ENCODE measurements around the gene TSHZ2. TPM values are rescaled to one million over a fixed set of nuclear protein-coding genes. Genes with fewer than 3 reads are reported as not detected.

The TSHZ2 gene
- total RNA-seq, 3 donors from 2014 or later: 31.7 to 106 (median 59.6) TPM

DNA sequence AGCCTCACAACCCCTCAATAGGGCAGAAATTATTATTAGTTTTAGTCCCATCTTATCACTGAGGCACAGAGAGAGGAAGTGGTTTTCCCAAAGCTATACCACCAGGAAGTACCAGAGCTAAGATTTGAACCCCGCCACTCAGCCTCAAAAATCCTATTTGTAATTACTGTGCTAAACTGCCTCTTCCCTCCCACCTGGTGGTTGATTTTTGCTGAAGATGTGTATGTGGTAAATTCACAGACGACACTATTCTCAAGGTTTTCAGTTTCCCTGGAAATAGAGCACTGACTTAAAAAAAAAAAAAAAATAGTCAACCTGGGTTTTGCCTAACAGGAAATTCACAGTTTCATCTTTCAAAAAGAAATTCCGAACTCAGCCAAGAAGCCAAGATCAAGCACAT lies 57.9 kb downstream of the TSHZ2 start:
- intact Hi-C loops (cut with DNase I; ENCODE audit: low total_unique reads): no loop called here

DNA sequence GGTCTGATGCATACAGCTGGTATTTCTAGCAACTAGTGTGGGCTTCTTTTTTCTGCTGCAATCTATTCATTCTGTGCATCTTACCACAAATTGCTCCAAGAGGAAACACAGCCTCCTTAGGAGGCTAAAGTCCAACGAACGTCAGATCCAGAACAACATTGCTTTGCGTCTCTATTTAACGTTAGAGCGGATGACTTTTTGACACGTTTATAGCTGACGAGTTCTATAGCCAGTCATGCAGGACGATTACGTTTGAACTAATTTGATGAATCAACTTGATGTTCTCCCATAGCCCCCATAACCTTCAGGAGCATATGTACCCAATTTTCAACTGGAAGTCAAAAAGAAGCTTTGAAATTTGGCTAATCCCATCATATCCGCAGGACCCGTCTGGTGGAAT lies 59.9 kb downstream of the TSHZ2 start:
- TF ChIP-seq, protein P1, sequence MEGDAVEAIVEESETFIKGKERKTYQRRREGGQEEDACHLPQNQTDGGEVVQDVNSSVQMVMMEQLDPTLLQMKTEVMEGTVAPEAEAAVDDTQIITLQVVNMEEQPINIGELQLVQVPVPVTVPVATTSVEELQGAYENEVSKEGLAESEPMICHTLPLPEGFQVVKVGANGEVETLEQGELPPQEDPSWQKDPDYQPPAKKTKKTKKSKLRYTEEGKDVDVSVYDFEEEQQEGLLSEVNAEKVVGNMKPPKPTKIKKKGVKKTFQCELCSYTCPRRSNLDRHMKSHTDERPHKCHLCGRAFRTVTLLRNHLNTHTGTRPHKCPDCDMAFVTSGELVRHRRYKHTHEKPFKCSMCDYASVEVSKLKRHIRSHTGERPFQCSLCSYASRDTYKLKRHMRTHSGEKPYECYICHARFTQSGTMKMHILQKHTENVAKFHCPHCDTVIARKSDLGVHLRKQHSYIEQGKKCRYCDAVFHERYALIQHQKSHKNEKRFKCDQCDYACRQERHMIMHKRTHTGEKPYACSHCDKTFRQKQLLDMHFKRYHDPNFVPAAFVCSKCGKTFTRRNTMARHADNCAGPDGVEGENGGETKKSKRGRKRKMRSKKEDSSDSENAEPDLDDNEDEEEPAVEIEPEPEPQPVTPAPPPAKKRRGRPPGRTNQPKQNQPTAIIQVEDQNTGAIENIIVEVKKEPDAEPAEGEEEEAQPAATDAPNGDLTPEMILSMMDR (IDR thresholded peaks at IDR 0.05): no peak
- no peak for TF ChIP-seq POLR2AphosphoS5 (IDR thresholded peaks at IDR 0.05)
- no peak for TF ChIP-seq POLR2A (IDR thresholded peaks at IDR 0.05)
- peak overlapping the region; percentile 81 to 88 for H3K27ac ChIP-seq
- intact Hi-C loops (cut with DNase I; ENCODE audit: low total_unique reads): loop anchor here (2.0 kb wide), 1 partner anchor 39 kb away; no protein-coding TSS in a partner anchor
- H3K9me3 ChIP-seq: no peaks in the 10 kb centered on the region
- no peak for DNase-seq (ENCODE audit: low spot score in 2 of 2)
- no peaks in the 10 kb centered on the region for H3K36me3 ChIP-seq
- H3K4me1 ChIP-seq: peaks cover 0 to 7% of the 10 kb centered on the region in 2 donors
- no peaks in the 10 kb centered on the region for H3K27me3 ChIP-seq
- H3K4me3 ChIP-seq: no peak overlapping the region

More for the DNA sequence above, 57.9 kb downstream of the TSHZ2 start:
- Histone ChIP-seq H3K4me1 (peaks cover 0 to 7% of the 10 kb centered on the region in 2 donors), H3K27me3 (no peaks in the 10 kb centered on the region), H3K9me3 (no peaks in the 10 kb centered on the region), H3K4me3 (no peak overlapping the region), H3K27ac (peak overlapping the region in 1 of 2 donors; percentile 40), H3K36me3 (no peaks in the 10 kb centered on the region)
- no peak for TF ChIP-seq POLR2A (IDR thresholded peaks at IDR 0.05)
- no peak for TF ChIP-seq POLR2AphosphoS5 (IDR thresholded peaks at IDR 0.05)
- TF ChIP-seq, protein P1 (IDR thresholded peaks at IDR 0.05): no peak
- DNase-seq (ENCODE audit: low spot score in 2 of 2): no peak

DNA sequence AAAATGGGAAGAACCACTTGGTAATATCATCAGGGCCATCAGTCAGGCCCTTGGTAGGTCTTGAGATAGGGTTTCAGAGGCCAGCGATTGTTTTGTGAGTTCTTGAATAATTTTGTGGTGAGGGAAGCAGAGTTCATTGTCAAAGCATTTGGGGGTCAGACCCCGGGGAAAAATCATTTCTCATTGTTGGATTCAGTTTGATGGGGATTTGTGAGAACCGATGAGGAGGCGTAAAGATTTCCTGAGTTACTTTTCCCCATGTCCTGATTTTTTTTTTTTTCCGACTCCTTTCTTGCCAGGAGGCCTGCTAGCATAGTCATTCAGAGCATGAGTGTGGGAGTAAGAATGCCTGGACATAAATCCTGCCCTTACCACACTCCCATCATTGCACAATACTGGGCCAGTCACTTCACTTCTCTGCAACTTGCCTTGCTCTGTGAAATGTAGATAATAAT lies 60.3 kb downstream of the TSHZ2 start:
- H3K27ac ChIP-seq: peak overlapping the region; percentile 81 to 88
- no peaks in the 10 kb centered on the region for H3K36me3 ChIP-seq
- peak in 1 of 2 donors; percentile 78 for DNase-seq (ENCODE audit: low spot score in 2 of 2)
- H3K27me3 ChIP-seq: no peaks in the 10 kb centered on the region
- intact Hi-C loops (cut with DNase I; ENCODE audit: low total_unique reads): loop anchor here (2.0 kb wide), 1 partner anchor 40 kb away; no protein-coding TSS in a partner anchor
- peak overlapping the region in 1 of 3 donors; percentile 5 for H3K4me3 ChIP-seq
- no peaks in the 10 kb centered on the region for H3K9me3 ChIP-seq
- H3K4me1 ChIP-seq: peaks cover 0 to 7% of the 10 kb centered on the region in 2 donors
- no peak for TF ChIP-seq POLR2A (IDR thresholded peaks at IDR 0.05)
- TF ChIP-seq, protein P1 (IDR thresholded peaks at IDR 0.05): no peak
- TF ChIP-seq POLR2AphosphoS5 (IDR thresholded peaks at IDR 0.05): peak; percentile 52 to 80 (median 70)

DNA sequence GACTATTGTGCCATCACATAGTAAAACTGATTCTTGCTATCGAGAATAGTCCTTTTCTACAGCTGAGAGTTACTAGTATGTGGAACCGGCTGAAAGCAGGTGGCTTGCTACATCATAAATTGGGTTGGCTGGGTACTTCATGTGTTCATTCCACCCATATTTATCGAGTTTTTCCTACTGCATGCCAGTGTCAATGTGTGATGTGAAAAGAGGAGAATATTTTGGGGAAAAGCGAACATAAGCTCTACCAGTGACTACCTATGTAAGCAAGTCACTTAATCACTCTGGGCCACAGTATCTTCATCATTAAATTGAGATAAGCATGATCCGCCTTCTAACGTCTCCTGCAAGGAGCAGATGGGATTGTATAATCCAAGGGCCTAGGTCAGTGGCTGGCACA lies 61.0 kb downstream of the TSHZ2 start:
- peak overlapping the region; percentile 81 to 88 for H3K27ac ChIP-seq
- TF ChIP-seq, protein P1 (IDR thresholded peaks at IDR 0.05): no peak
- TF ChIP-seq POLR2AphosphoS5 (IDR thresholded peaks at IDR 0.05): no peak
- no peak for TF ChIP-seq POLR2A (IDR thresholded peaks at IDR 0.05)
- H3K36me3 ChIP-seq: no peaks in the 10 kb centered on the region
- intact Hi-C loops (cut with DNase I; ENCODE audit: low total_unique reads): loop anchor here (2.0 kb wide), 1 partner anchor 40 kb away; no protein-coding TSS in a partner anchor
- H3K27me3 ChIP-seq: no peaks in the 10 kb centered on the region
- H3K4me3 ChIP-seq: no peak overlapping the region
- DNase-seq (ENCODE audit: low spot score in 2 of 2): no peak
- no peaks in the 10 kb centered on the region for H3K9me3 ChIP-seq
- peaks cover 0 to 7% of the 10 kb centered on the region in 2 donors for H3K4me1 ChIP-seq

DNA sequence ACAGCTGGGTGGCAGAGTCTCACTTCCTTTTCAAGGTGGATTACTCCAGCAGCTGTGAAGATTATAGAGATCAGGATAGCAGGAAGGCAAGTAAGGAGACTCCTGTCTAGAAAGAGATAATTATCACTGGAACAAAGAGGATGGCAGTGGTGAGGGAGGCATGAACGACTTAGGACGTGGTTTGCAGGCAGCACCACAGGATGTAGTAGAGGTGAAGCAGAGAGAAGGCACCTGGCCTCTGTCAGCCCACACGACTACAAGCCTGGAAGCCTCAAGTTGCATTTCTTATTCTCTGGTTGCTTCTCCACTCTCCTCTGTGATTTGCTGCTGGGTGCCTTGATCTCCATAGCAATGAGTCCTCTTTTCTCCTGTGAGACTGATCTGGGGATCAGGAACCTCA lies 62.7 kb downstream of the TSHZ2 start:
- Histone ChIP-seq H3K27me3 (no peaks in the 10 kb centered on the region), H3K4me1 (peaks cover 0 to 7% of the 10 kb centered on the region in 2 donors), H3K4me3 (no peak overlapping the region), H3K9me3 (no peaks in the 10 kb centered on the region), H3K36me3 (no peaks in the 10 kb centered on the region), H3K27ac (peak overlapping the region; percentile 71 to 81)
- no peak for DNase-seq (ENCODE audit: low spot score in 2 of 2)
- intact Hi-C loops (cut with DNase I; ENCODE audit: low total_unique reads): no loop called here
- no peak for TF ChIP-seq POLR2AphosphoS5 (IDR thresholded peaks at IDR 0.05)
- no peak for TF ChIP-seq POLR2A (IDR thresholded peaks at IDR 0.05)
- TF ChIP-seq, protein P1 (IDR thresholded peaks at IDR 0.05): no peak

All from breast epithelium (tissue), 4 donors.